HepG2 (cell line): ENCODE data around the gene CD44. TPM values are rescaled to one million over a fixed set of nuclear protein-coding genes. Genes with fewer than 3 reads are reported as not detected.

Experiments
- ATAC-seq: fragments of 200-7000 bp; cut with Tn5 transposase; 3 replicates; pipeline ENCODE4 v1.9.1; 2020; ENCODE audit warnings: mild to moderate bottlenecking, moderate library complexity
- BruUV-seq: library from RNA; stranded (reverse); fragments of 400-500 nt; replicated peaks from 2 replicates; lab custom pipeline; 2021; lab: Mats Ljungman, UMichigan
- CTCF ChIA-PET: fragments of 300-600 bp; formaldehyde crosslinking; extraction: SDS; loops from one replicate; lab custom pipeline; 2021; ENCODE audit warnings: low total read pairs, inconsistent platforms, low intra/inter-chr PET ratio; lab: Yijun Ruan, JAX
- POLR2A ChIA-PET: fragments of 350-600 bp; sonication (Branson Sonifier 250); formaldehyde crosslinking; loops from one replicate; lab custom pipeline; 2020; ENCODE audit warnings: antibody characterized with exemption, inconsistent platforms; lab: Yijun Ruan, JAX
- DNase-seq: peaks from one replicate; pipeline ENCODE4 v3.0.0-alpha.2; 2015; ENCODE audit warnings: low spot score
- FAIRE-seq: peaks from 3 replicates; lab custom pipeline; 2011; peaks lifted over from hg19 to GRCh38; lab: Jason Lieb, UNC
- H2AFZ ChIP-seq: one replicate; pipeline ENCODE4 v1.6.1; 2011; ENCODE audit warnings: low read length, inconsistent platforms
- H3K27ac ChIP-seq: fragments of 300-600 bp; 3 replicates; pipeline ENCODE4 v1.8.0; 2011; ENCODE audit warnings: mixed run types, mild to moderate bottlenecking, mixed read lengths, low read length, inconsistent platforms; ENCODE audit not compliant: insufficient read depth; ENCODE audit errors: extremely low read length
- H3K27me3 ChIP-seq, 2 experiments: fragments of 200-600 bp in 1 of 2; 2 replicates in 1 of 2; 3 replicates in 1 of 2; pipeline versions ENCODE4 v1.6.0 to v1.8.0; 2011; ENCODE audit warnings: low read length in 2 of 2, mild to moderate bottlenecking in 2 of 2, moderate library complexity in 2 of 2, inconsistent platforms in 1 of 2; ENCODE audit not compliant: insufficient read depth in 2 of 2, control insufficient read depth in 1 of 2
- H3K36me3 ChIP-seq, 2 experiments: fragments of 200-600 bp in 1 of 2; replicated peaks in 1 of 2; 2 replicates in 1 of 2; 3 replicates in 1 of 2; pipeline versions ENCODE4 v1.5.1 to v1.8.0; 2011; ENCODE audit warnings: low read length in 2 of 2, inconsistent platforms in 1 of 2; ENCODE audit not compliant: insufficient read depth in 2 of 2, control insufficient read depth in 1 of 2
- H3K4me1 ChIP-seq: 2 replicates; pipeline ENCODE4 v1.5.1; 2012; ENCODE audit warnings: low read length, inconsistent platforms; ENCODE audit not compliant: insufficient read depth
- H3K4me2 ChIP-seq: 2 replicates; pipeline ENCODE4 v1.6.0; 2011; ENCODE audit warnings: low read depth, low read length, inconsistent platforms
- H3K4me3 ChIP-seq, 3 experiments: fragments of 200-600 bp in 1 of 3; sonication (generic), shearing (Covaris generic) in 1 of 3; replicated peaks in 1 of 3; 2 replicates each; pipeline ENCODE4 v1.5.1; 2011 to 2016; ENCODE audit warnings: low read length in 3 of 3, inconsistent platforms in 2 of 3, low read depth in 2 of 3, mild to moderate bottlenecking in 2 of 3, control low read depth in 1 of 3, mixed read lengths in 1 of 3; ENCODE audit not compliant: insufficient read depth in 1 of 3
- H3K79me2 ChIP-seq: one replicate; pipeline ENCODE4 v1.6.1; 2011; ENCODE audit warnings: low read length, inconsistent platforms; ENCODE audit not compliant: insufficient read depth
- H3K9ac ChIP-seq: 2 replicates; pipeline ENCODE4 v1.6.0; 2011; ENCODE audit warnings: mild to moderate bottlenecking, low read depth, low read length, inconsistent platforms; ENCODE audit not compliant: insufficient read depth
- H3K9me3 ChIP-seq: 2 replicates; pipeline ENCODE4 v1.5.1; 2012; ENCODE audit warnings: mild to moderate bottlenecking, low read length
- H4K20me1 ChIP-seq: 2 replicates; pipeline ENCODE4 v1.6.0; 2011; ENCODE audit warnings: inconsistent platforms, mild to moderate bottlenecking, low read length, moderate library complexity; ENCODE audit not compliant: insufficient read depth
- ATRX ChIP-seq: sonication (generic); formaldehyde crosslinking; IDR thresholded peaks from 2 replicates; pipeline ENCODE4 v1.4.0; 2020; ENCODE audit warnings: missing genetic modification reagents, borderline replicate concordance
- EHMT2 ChIP-seq: fragments of 200-600 bp; sonication (generic); IDR thresholded peaks from 2 replicates; pipeline ENCODE4 v1.7.0; 2017; ENCODE audit warnings: antibody characterized with exemption, low read depth, low read length, borderline replicate concordance
- ELF4 ChIP-seq: sonication (generic); formaldehyde crosslinking; IDR thresholded peaks from 2 replicates; pipeline ENCODE4 v1.5.0; 2020; ENCODE audit warnings: missing genetic modification reagents, mild to moderate bottlenecking, moderate library complexity, borderline replicate concordance
- REST ChIP-seq, 2 experiments: IDR thresholded peaks; 2 replicates each; pipeline ENCODE4 v1.6.1; 2011 to 2012; ENCODE audit warnings: low read length in 2 of 2, borderline replicate concordance in 1 of 2, low read depth in 1 of 2, mild to moderate bottlenecking in 1 of 2, moderate library complexity in 1 of 2
- RXRB ChIP-seq: IDR thresholded peaks from 2 replicates; pipeline ENCODE4 v1.6.1; 2016; ENCODE audit warnings: borderline replicate concordance, missing genetic modification reagents, missing compliant biosample characterization
- YEATS2 ChIP-seq: sonication (generic); formaldehyde crosslinking; IDR thresholded peaks from 2 replicates; pipeline ENCODE4 v1.4.0; 2020; ENCODE audit warnings: missing genetic modification reagents, borderline replicate concordance
- ZKSCAN8 ChIP-seq: IDR thresholded peaks from 2 replicates; pipeline ENCODE4 v1.6.1; 2016; ENCODE audit warnings: borderline replicate concordance, missing genetic modification reagents, missing compliant biosample characterization
- ZNF431 ChIP-seq: sonication (generic); formaldehyde crosslinking; IDR thresholded peaks from 2 replicates; pipeline ENCODE4 v1.9.0; 2022; ENCODE audit warnings: missing genetic modification reagents, low read depth, mild to moderate bottlenecking, borderline replicate concordance
- ZNF766 ChIP-seq: sonication (generic); formaldehyde crosslinking; IDR thresholded peaks from 2 replicates; pipeline ENCODE4 v1.5.0; 2020; ENCODE audit warnings: missing genetic modification reagents, borderline replicate concordance
- ZNF879 ChIP-seq: sonication (generic); formaldehyde crosslinking; IDR thresholded peaks from 2 replicates; pipeline ENCODE4 v1.8.1; 2023; ENCODE audit warnings: missing genetic modification reagents
- WGBS: methylation state at CpG from one replicate; pipeline ENCODE4 v1.1.6; 2017; ENCODE audit warnings: low lambda C conversion rate; 5-methylcytosine and 5-hydroxymethylcytosine counted together
- in situ Hi-C: cut with HindIII; loops from 2 replicates; pipeline ENCODE4 v1.10.0; 2017; ENCODE audit warnings: low pct_unique_long_range_greater_than_20kb; ENCODE audit not compliant: extremely low pct_ligation_motif_present
- intact Hi-C: fragments of 100-400 bp; cut with micrococcal nuclease; formaldehyde crosslinking; loops from one replicate; pipeline ENCODE4 v1.10.0; 2022; ENCODE audit not compliant: unreplicated experiment
- polyA plus RNA-seq, 8 experiments: library from polyadenylated mRNA; depleted of rRNA in 3 of 8; stranded (reverse) in 7 of 8; unstranded in 1 of 8; fragments of >200 nt; fragmentation: Illumina TruSeq in 4 of 8; extraction: Trizol in 4 of 8; gene quantifications; 2 replicates each; pipeline versions ENCODE4 v1.2.1 to v1.2.3, GENCODE V29; 2011 to 2016; ENCODE audit warnings: low read depth in 4 of 8, missing spikeins in 1 of 8, mixed read lengths in 1 of 8; ENCODE audit not compliant: insufficient read depth in 1 of 8
- total RNA-seq, 5 experiments: library from RNA; depleted of rRNA; stranded (reverse); fragments of >200 nt; fragmentation: Illumina TruSeq; extraction: Trizol; gene quantifications; 2 replicates each; pipeline ENCODE4 v1.2.3, GENCODE V29; 2016; ENCODE audit warnings: low read depth in 1 of 5

Gene CD44
- total and polyA plus RNA-seq, 2 of the 13 experiments (the other 11 are each of a cell fraction or from before 2014, with no cell fraction given): 0.02 to 0.11 TPM

GRCh38 chr11:35280727-35281126 lies 141.8 kb downstream of the CD44 start:
- Histone ChIP-seq H3K4me1 (no peaks in the 10 kb centered on the region), H3K27ac (no peak overlapping the region), H3K9ac (no peak overlapping the region), H2AFZ (no peak overlapping the region), H3K4me3 (no peak overlapping the region), H3K36me3 (peaks cover 0 to 9% of the 10 kb centered on the region in 2 experiments; a peak in 2 of 5 replicates), H3K27me3 (no peaks in the 10 kb centered on the region), H3K79me2 (no peaks in the 10 kb centered on the region), H3K9me3 (no peaks in the 10 kb centered on the region), H3K4me2 (no peak overlapping the region)
- CTCF ChIA-PET: no interaction called here
- in situ Hi-C loops: no loop called here
- no TSS peak for BruUV-seq
- no peak for DNase-seq
- POLR2A ChIA-PET: no interaction called here
- FAIRE-seq: no peak
- intact Hi-C loops: no loop called here
- TF ChIP-seq ZNF766 (CRISPR knock-in tag) (no peak), ZNF879 (CRISPR knock-in tag) (no peak), ZKSCAN8 (CRISPR knock-in tag) (no peak), RXRB (CRISPR knock-in tag) (no peak), REST (IDR thresholded peaks at IDR 0.05; ENCODE audit: borderline replicate concordance in 1 of 2, low read depth in 1 of 2, low read length in 2 of 2) (no peak), ZNF431 (CRISPR knock-in tag) (no peak), ATRX (no peak), ELF4 (CRISPR knock-in tag) (no peak), YEATS2 (CRISPR knock-in tag) (no peak), EHMT2 (no peak)
- TF ChIP-seq, all 625 proteins: peak for 0
- WGBS: 96% methylated on average over 7 of the region's 7 CpGs
- ATAC-seq: 0 out of 3 replicates have a peak, but pooled peaks have one; percentile 33
- no peaks in the 10 kb centered on the region for H4K20me1 ChIP-seq
